NCI-H1105 treated with DMSO at 0.1 percent for 48 hours (cell line): Measurements from ENCODE around the gene PLIN4.

Experiments used
- DNase-seq: peaks from one replicate; lab custom pipeline; 2025; lab: John Stamatoyannopoulos, UW

PLIN4 gene

DNA sequence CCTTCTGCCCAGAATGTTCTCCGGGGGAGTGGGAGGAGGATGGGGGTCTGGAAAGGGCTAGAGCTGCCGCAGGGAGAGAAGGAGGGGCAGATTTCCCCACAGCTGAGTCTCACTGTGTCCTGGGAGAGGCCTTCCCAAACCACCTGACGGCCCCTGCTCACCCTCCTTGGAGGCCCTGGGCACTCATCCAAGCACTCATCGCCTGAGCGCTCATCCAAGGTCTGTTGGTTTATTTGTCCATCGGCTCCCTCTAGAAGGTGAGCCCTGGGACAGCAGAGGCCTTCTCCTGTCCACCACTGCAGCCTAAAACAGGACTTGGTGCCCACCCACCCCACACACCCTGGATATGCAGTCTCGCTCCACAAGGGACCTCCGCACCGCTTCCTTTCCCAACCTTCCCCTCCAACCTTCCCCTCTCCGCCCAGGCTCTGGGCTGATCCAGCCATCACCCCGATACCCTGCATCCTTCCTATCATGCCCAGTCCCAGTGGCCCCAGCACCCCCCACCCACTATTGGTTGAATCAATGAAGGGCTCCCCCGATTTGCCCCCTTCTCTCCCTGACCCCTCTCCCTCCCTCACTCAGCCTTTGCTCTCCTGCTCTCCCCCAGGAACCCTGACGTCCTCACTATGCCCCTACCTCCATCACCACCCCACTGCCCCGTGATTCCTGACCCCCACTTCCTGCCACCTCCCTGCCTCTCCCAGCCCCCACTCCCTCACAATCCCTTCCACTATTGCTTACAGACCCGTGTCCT lies 62.4 kb downstream of the PLIN4 start:
- DNase-seq = peak; percentile 59

DNA sequence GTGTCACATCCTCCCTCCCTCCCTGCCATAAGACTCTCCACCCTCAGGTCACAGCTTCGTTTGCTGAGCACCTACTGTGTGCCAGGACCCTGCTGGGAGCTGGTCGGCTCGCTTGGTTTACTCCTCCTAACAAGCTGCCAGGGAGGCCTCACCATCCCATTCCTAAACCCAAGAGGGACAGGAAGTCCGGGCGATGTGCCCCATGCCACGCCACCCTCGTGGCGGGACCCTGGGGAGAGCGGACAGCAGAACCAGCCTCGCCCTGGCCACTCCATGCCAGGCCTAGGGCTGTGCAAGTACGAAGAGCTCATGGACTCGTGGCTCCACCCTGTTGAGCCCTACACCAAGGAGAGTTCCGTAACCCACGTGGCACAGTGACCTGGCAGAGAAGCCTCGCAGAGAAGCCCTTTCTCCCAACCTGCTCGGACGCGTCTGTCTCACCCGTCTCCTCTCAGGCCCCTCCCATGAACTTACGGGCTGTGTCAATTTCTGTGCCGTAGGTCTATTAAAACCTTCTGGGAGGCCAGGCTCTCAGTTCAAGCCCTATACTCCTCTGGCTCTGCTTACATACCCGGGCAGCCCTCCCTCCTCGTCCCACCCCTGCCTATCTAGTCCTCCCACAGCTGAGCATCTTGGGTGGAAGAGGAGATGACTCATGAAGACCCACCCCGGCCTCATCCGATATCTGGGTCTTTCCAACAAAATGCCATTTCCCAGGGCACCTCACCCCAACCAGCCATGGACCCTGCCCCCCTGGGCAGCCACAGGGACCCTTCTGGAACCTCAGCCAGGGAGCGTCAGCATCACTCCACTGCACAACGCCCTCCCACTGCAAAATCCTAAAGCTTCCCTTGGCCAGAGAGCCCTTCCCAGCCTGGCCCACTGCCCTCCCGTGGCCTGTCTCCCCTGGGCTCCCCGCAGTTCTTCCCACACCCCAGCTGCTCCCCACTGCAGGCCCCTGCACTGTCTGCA lies 63.3 kb downstream of the PLIN4 start:
- DNase-seq = no peak

DNA sequence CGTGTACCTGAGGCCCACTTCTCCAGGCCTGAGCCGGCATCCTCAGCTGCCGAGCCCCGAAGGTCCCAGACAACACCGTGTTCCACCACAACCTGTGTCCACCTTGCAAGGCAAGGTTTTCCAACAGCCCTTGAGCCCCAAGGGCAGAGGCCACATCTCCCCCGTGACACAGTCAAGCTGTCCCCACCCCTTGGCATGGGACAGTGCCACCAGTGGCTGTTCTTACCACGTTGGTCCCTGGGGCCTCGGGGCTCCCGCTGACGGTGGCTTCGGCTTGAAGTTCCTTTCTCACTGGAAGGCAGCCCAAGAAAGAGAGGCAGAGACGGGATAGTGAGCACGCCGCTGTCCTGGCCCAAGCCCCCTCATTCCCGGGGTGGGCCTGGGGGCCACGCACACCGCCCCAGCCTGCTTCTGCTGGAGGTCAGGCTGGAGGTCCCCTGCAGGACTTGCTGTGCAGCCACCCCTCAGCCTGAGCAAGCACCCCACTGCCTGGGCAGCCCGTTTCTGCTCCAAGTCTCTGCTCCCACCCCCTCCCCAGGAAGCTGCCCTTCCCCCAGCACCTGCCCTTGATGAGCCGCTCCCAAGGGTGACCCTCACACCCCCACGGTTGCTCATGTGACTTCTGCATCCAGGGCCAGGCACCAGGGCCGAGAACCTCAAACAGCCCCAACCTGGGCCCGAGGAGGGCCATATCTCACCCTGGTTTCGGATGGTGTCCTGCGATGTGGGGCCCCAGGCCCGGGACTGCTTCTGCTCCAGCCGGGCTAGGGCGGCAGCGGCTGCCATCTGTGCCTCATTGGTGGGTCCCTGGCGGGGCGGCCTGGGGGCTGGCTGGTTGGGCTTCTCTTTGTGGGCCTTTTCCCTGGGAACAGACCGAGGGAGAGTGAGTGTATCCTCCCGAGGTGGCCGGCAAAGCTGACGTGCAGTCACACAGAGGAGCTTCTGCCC lies 64.8 kb downstream of the PLIN4 start:
- no peak for DNase-seq

DNA sequence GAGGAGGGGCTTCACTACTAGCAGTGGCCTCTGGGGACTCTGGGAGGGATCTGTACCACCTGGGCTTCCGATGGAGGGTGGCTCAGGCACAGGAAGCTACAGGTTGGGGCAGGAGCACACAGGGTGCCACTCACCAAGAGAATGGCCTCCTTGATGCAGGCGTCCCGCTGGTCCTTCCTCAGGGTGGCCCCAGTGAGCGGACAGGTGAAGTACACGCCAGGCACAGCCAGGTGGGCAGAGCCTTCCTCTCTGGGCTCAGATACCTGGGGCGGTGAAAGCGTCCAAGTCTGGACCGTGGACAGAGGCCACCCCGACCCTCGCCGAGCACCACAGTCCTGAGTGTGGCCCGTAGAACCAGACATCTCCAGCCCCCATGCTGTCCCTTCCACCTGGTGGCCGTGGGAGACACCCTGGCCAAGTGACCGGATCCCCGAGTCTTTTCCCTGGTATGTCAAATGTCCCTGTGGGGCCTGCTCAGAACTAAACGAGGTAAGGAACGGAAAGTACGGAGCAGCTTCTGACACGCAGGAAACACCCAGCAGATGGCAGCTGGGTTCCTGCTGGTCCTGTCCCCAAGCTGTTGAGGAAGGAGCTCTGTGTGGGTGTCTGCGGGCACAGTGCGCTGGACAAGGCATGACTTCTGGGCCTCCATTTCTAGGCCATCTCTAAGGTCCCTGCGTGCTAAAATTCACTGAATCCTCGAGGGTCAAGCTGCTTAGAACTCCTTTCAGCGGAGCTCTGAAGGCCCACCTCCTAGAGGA lies 65.9 kb downstream of the PLIN4 start:
- no peak for DNase-seq
